ENCODE data around the gene C1orf146.

C1orf146 gene, protein sequence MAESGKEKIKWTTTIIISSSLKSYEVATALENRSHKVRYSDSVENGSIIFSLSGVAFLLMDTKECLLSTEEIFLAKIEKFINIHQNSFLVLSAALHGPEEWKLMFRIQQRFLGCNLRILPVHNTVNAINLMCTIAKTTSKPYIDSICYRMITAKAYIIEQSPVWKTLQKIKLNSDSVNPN

DNA sequence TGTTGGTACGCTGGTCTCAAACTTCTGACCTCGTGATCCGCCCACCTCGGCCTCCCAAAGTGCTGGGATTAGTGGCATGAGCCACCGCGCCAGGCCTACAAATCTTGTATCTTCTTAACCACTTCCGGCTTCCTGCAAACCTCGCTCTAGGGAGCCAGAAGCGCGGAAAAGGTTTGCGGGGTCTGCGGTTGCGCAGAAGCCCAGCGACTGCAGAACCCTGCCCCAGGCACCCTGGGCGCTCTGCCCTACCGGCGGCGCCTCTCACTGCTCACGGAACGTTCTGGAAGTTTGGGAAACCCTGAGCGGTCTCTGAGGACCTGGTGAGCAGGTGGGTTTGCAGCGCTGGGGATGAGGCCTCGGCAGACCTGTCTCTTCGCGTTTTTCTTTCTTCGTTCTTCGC is at the start of gene C1orf146:
TSS of gene C1orf146 (plus strand) at position 195 of the 400 bp plus-strand sequence. CDS start 13,506 bp downstream, outside the sequence.
- no peak within 1 kb of the TSS for H3K27ac ChIP-seq
- TF ChIP-seq ZFX (IDR thresholded peaks at IDR 0.05) (no peak), CTCF (conservative IDR thresholded peaks at IDR 0.05) (no peak)

- H3K27ac ChIP-seq = no peak overlapping the region
- no peak for TF ChIP-seq ZFX (IDR thresholded peaks at IDR 0.05)
- TF ChIP-seq CTCF (conservative IDR thresholded peaks at IDR 0.05) = no peak
Measured at GRCh38 chr1:92168657-92169056, 49.1 kb upstream of the C1orf146 start.

DNA sequence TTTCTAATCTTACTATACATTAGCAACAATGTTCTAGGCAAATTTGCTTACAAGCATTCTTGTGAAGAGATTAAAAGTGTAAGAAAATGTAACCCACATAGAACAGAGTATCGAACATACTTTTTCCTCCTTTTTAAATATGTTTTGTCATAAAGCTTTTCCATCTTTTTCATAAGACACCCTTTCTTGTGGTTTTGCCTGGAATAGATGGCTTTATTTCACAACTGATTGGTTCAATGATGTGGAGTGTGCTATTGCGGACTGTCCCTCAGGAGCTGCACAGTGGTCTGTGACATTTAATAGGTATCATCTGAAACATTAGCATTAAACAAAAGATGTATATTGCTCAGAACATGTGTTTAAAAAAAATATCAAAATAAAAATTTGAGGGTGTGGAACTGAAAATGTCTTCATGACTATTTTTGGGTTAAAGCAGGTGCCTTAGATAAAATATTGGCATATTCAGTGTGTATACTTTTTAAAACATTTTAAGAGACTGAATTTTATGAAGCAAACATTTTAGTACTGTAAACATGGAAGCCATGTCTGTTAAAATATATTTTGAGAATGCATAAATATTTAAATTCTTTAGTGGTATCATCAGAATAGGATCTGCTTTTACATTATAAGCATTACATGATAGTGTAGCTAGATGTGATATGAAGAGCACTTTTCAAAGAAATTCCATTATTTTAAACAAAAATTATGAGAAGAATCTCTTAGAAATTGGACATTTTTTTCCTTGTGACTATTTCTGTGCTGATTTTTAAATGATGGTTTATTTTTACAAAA is 48.3 kb upstream of the C1orf146 start:
- no peak overlapping the region for H3K27ac ChIP-seq
- TF ChIP-seq ZFX (IDR thresholded peaks at IDR 0.05) = no peak
- TF ChIP-seq CTCF (conservative IDR thresholded peaks at IDR 0.05) = no peak

- TF ChIP-seq CTCF (conservative IDR thresholded peaks at IDR 0.05) = no peak
- no peak for TF ChIP-seq ZFX (IDR thresholded peaks at IDR 0.05)
- no peak overlapping the region for H3K27ac ChIP-seq
Measured at GRCh38 chr1:92184632-92185031, 33.1 kb upstream of the C1orf146 start.

DNA sequence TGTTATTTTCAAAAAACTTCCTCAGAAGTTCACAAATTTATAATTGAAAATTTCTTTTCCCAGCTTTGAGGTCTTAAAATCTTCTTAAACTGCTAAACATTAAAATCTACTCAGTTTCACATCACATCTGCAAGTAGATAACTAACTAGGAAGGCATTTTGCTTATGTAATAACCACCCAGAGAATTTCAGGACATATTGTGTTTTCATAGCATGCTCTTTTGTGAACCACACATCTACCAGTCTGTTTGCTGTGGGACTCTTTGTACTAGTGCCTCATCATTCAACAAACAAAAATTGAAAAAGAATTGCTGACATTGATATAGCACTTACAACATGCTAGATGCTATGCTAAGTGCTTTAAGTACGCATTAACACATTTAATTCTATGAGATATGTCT is 31.6 kb upstream of the C1orf146 start:
- H3K27ac ChIP-seq = no peak overlapping the region
- TF ChIP-seq CTCF (conservative IDR thresholded peaks at IDR 0.05) (no peak), ZFX (IDR thresholded peaks at IDR 0.05) (no peak)

DNA sequence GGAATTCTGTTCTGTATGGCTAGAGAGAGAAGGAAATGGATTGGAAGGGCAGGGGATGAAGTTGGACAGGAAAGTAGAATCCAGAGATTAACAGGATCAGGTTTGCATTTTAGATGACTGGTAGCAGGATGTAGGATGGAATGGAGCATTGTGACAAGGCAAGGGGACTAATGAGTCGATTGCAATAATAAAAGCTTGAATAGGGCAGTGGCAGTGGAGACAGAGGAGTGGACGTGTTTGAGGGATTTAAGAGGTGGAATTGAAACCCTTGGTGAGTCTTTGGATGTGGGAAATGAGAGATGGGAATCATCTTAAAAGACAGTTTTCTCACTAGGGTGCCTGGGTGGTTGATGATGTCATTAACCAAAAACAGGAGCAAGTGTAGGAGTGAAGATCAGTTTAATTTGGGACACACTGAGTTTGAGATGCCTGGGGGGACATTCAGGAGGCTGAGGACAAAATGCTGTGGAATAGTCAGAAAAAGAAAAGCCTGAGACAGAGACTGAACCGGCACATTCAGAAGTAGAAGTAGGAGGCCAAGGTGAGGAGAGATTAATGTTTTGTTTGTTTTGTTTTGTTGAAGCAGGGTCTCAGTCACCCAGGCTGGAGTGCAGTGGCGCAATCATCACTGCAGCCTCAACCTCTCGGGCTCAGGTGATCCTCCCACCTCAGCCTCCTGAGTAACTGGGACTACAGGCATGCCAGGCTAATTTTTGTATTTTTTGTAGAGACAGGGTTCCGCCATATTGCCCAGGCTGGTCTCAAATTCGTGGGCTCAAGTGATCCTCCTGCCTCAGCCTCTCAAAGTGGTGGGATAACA is 29.1 kb upstream of the C1orf146 start:
- no peak for TF ChIP-seq CTCF (conservative IDR thresholded peaks at IDR 0.05)
- TF ChIP-seq ZFX (IDR thresholded peaks at IDR 0.05) = no peak
- no peak overlapping the region for H3K27ac ChIP-seq

DNA sequence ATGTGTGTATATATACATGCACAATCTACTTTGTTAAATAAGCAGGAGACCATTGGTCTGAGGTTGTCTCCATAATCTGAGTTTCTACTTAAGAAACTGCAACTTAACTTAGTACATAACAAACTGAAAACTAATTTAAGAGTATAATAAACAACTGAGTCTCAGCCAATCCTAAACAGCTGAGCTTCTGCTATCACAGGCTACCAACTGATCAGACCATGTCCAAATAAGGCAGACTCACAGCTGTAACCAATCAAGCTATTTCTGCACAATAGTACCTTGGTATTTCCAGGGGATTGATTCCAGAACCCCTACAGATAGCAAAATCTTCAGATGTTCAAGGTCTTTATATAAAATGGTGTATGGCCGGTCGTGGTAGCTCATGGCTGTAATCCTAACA is 26.0 kb upstream of the C1orf146 start:
- no peak for TF ChIP-seq ZFX (IDR thresholded peaks at IDR 0.05)
- no peak for TF ChIP-seq CTCF (conservative IDR thresholded peaks at IDR 0.05)
- no peak overlapping the region for H3K27ac ChIP-seq
